ENCODE data around the gene RINL. TPM values are rescaled to one million over a fixed set of nuclear protein-coding genes. Genes with fewer than 3 reads are reported as not detected.
A peak's percentile ranks its signal among the peaks of the same experiment; 100 is the strongest.

RINL gene
- total RNA-seq, 1 experiment from 2014 or later = 1.3 TPM

DNA sequence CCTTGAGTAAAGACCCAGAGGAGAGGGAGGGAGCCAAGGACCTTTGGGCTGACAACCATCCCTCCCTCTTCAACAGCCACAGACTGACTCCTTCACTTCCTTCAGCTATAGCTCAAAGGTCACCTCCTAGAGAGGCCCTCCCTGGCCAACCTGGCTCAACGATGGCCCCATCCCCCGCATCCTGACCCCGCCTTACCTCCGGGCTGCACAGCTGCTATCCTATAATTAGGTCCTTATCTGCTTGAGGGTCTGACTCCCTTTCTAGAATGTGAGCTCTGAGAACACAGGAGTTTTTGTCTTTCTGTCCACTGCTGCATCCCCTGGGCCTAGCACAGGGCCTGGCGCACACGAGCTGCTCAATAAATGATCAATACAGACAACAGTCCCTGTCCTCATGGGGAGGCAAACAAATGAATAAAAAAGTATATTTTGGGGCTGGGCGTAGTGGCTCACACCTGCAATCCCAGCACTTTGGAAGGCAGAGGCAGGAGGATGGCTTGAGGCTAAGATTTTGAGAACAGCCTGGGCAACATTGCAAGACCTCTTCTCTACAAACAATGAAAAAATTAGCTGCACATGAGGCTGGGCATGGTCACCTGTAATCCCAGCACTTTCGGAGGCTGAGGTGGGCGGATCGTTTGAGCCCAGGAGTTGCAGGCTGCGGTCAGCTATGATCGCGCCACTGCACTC is 58.7 kb downstream of the RINL start:
- TF ChIP-seq POLR2AphosphoS5 (IDR thresholded peaks at IDR 0.05; ENCODE audit: low read depth, low read length) (0 out of 2 replicates have a peak, but pooled peaks have one; percentile 34), TCF7L2 (IDR thresholded peaks at IDR 0.05; ENCODE audit: low read depth, low read length) (no peak), SIN3A (IDR thresholded peaks at IDR 0.05; ENCODE audit: borderline replicate concordance, insufficient read depth, low read depth, low read length) (no peak)
- intact Hi-C loops (cut with micrococcal nuclease; ENCODE audit: unreplicated experiment) (no loop called here), in situ Hi-C loops (cut with HindIII; ENCODE audit: low pct_unique_long_range_greater_than_20kb, low sequenced_read_pairs) (no loop called here)
- DNase-seq (ENCODE audit: low read depth, low spot score) (no peak), ATAC-seq (no peak)
- Histone ChIP-seq H3K4me3 (ENCODE audit: low read depth in 2 of 2, low read length in 2 of 2) (no peak overlapping the region), H3K36me3 (ENCODE audit: control insufficient read depth, insufficient read depth, low read length) (peaks cover 8% of the 10 kb centered on the region; the same call in 1 of the 2 replicates), H3K27ac (ENCODE audit: low read length) (no peak overlapping the region), H3K9me3 (ENCODE audit: control insufficient read depth, insufficient read depth, low read depth, low read length) (no peaks in the 10 kb centered on the region), H3K4me1 (ENCODE audit: control insufficient read depth, insufficient read depth, low read length) (peaks cover 4% of the 10 kb centered on the region), H3K27me3 (ENCODE audit: control insufficient read depth, insufficient read depth, low read length) (no peaks in the 10 kb centered on the region)
- CTCF ChIA-PET = interaction anchor here (0.7 kb wide), 2 partner anchors 33 to 181 kb away, joined by 3 read pairs; no protein-coding TSS in a partner anchor
- no TSS peak for BruUV-seq (replicated peaks)
- POLR2A ChIA-PET = interaction anchor here (0.6 to 0.7 kb wide), 2 partner anchors 13 to 52 kb away, joined by 3 to 4 read pairs; no protein-coding TSS in a partner anchor

Other genes starting within 250 kb of the RINL start
- gene ACTN4, start 230.6 kb downstream of the RINL start, total RNA-seq (2021; ENCODE audit: unreplicated experiment) = 3,297 TPM
- gene CAPN12, start 133.8 kb downstream of the RINL start, total RNA-seq (2021; ENCODE audit: unreplicated experiment) = 58.5 TPM
- not detected for gene LGALS7, start 104.8 kb downstream of the RINL start, total RNA-seq (2021; ENCODE audit: unreplicated experiment)
- gene LGALS7B, start 89.1 kb downstream of the RINL start, total RNA-seq (2021; ENCODE audit: unreplicated experiment) = 3.6 TPM
- gene LGALS4, start 65.3 kb downstream of the RINL start, total RNA-seq (2021; ENCODE audit: unreplicated experiment) = 3.9 TPM
- gene ECH1, start 46.5 kb downstream of the RINL start, total RNA-seq (2021; ENCODE audit: unreplicated experiment) = 945 TPM
- gene HNRNPL, start 28.3 kb downstream of the RINL start, total RNA-seq (2021; ENCODE audit: unreplicated experiment) = 749 TPM
- 162 TPM for gene SIRT2, start 21.3 kb upstream of the RINL start, total RNA-seq (2021; ENCODE audit: unreplicated experiment)
- 185 TPM for gene NFKBIB, start 21.7 kb upstream of the RINL start, total RNA-seq (2021; ENCODE audit: unreplicated experiment)
- gene CCER2, start 33.9 kb upstream of the RINL start, total RNA-seq (2021; ENCODE audit: unreplicated experiment) = 1.3 TPM
- 186 TPM for gene SARS2, start 52.5 kb upstream of the RINL start, total RNA-seq (2021; ENCODE audit: unreplicated experiment)
- gene MRPS12, start 52.7 kb upstream of the RINL start, total RNA-seq (2021; ENCODE audit: unreplicated experiment) = 511 TPM
- gene FBXO17, start 97.5 kb upstream of the RINL start, total RNA-seq (2021; ENCODE audit: unreplicated experiment) = 411 TPM
- 443 TPM for gene FBXO27, start 154.3 kb upstream of the RINL start, total RNA-seq (2021; ENCODE audit: unreplicated experiment)
- gene ACP7, start 206.1 kb upstream of the RINL start, total RNA-seq (2021; ENCODE audit: unreplicated experiment) = 10.3 TPM
- 311 TPM for gene PAK4, start 247.5 kb upstream of the RINL start, total RNA-seq (2021; ENCODE audit: unreplicated experiment)